D721Med (cell line): ENCODE results near the gene ZSCAN25.

Experiments
- DNase-seq: peaks from one replicate; pipeline ENCODE4 v3.0.0; 2011; ENCODE audit warnings: low spot score; ENCODE audit not compliant: insufficient read length
- FAIRE-seq: peaks from 2 replicates; lab custom pipeline; 2011; peaks lifted over from hg19 to GRCh38; lab: Jason Lieb, UNC
- TF ChIP-seq, protein P1 (sequence below): IDR thresholded peaks from 2 replicates; pipeline ENCODE4 v1.5.1; 2012; ENCODE audit warnings: mild to moderate bottlenecking, control low read depth; ENCODE audit not compliant: insufficient read depth; ENCODE audit errors: missing control alignments

ZSCAN25 gene

GRCh38 chr7:99588868-99589267 lies 27.9 kb upstream of the ZSCAN25 start:
- TF ChIP-seq, protein P1, sequence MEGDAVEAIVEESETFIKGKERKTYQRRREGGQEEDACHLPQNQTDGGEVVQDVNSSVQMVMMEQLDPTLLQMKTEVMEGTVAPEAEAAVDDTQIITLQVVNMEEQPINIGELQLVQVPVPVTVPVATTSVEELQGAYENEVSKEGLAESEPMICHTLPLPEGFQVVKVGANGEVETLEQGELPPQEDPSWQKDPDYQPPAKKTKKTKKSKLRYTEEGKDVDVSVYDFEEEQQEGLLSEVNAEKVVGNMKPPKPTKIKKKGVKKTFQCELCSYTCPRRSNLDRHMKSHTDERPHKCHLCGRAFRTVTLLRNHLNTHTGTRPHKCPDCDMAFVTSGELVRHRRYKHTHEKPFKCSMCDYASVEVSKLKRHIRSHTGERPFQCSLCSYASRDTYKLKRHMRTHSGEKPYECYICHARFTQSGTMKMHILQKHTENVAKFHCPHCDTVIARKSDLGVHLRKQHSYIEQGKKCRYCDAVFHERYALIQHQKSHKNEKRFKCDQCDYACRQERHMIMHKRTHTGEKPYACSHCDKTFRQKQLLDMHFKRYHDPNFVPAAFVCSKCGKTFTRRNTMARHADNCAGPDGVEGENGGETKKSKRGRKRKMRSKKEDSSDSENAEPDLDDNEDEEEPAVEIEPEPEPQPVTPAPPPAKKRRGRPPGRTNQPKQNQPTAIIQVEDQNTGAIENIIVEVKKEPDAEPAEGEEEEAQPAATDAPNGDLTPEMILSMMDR = no peak
- DNase-seq (no peak), FAIRE-seq (no peak)

- FAIRE-seq (no peak), DNase-seq (no peak)
- TF ChIP-seq, protein P1 = no peak
Observed at GRCh38 chr7:99594948-99595745, 21.6 kb upstream of the ZSCAN25 start.

GRCh38 chr7:99596408-99596955 lies 20.3 kb upstream of the ZSCAN25 start:
- FAIRE-seq = no peak
- no peak for DNase-seq
- TF ChIP-seq, protein P1 = no peak

DNA sequence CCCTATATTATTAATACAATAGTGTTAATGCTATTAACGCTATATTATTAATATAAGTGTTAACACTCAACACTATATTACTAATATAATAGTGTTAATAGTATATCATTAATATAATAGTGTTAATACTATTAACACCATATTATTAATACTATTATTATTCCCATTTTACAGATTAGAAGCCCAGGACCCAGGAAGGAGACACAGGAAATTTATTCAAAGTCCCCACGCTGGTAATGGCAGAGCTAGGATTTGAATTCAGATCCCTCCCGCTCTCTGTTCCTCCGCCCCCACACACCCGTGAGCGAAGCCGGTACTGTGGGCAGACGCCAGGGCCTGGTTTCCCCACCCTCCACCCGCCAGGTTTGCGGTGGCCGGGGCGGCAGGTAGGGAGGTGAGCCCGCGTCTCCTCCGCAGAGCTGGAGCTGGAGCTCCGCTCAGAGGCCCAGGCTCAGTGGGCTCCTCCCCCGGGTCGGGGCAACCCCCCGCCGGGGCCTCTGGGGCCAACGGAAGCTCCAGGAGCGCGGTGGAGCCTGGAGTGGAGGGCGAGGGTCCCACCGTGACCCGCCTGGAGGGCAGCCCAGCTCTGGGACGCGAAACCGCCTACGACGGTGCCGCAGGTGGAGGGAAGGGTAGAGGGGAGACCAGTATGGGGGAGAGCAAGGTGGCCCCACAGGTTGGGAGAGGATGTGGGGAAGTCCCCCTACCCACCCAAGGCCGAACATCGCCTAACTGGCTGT lies 18.8 kb upstream of the ZSCAN25 start, which contains the start of gene TMEM225B:
Gene TMEM225B (plus strand): TSS at position 506 of the 740 bp plus-strand sequence. CDS start 6,122 bp downstream, outside the sequence.
- FAIRE-seq = no peak
- DNase-seq = no peak
- TF ChIP-seq, protein P1 = no peak

DNA sequence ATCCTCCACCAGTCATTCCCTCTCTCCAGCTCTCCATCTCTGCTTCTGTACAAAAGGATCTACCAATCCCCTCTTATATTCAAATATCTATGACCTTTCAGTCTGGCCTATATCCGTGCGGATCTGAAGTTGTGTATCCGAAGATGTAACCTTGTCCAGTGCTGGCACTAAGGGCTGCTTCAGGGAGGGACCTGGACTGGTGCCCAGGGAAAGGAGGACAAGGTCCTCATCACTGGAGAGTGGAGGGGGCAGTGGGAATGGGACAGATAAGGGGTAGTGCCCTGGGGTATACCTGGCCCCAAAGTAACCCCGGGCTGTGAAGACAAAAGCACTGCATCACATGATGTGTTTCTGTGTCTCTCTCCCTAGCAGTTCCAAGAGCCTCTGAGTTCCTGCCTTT lies 16.9 kb upstream of the ZSCAN25 start:
- DNase-seq = no peak
- FAIRE-seq = no peak
- TF ChIP-seq, protein P1 = no peak

DNA sequence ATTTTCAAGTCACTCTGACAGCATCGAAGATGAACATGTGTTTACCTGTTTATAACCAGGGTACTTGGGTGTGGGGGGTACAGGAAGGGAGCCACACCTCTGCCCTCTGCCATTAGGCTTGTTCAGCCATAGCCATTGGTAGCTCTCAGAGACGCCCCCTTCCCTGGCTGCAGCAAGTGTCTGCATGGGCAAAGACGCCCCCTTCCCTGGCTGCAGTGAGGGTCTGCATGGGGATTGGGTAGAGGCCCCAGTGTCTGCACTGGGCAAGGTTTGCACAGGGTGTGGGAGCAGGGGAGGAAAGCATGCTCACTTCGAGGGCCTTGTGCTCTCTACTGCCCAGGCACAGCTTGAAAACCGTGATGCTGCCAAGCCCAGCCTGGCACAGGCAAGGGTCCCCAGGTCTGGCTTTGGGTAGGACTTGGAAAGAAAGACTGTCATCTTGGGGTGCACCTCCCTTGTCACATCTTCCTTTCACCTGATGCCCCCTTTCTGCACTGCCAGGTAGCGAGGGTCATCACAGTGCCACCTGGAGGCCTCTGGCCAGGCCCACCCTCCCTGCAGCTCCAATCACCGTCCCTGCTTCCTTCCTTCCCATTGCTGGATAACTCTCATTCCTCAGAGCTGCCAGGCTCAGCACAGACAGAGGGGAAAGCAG lies 15.0 kb upstream of the ZSCAN25 start:
- FAIRE-seq = no peak
- DNase-seq = no peak

More for the DNA sequence above, 15.0 kb upstream of the ZSCAN25 start:
- TF ChIP-seq, protein P1 = no peak
